Keratinocyte (primary cell): ENCODE results near the gene MRPL41. TPM values are rescaled to one million over a fixed set of nuclear protein-coding genes. Genes with fewer than 3 reads are reported as not detected.
"Not testable (repeated sequence)": the region's sequence is repeated elsewhere in the genome, so short reads cannot be mapped to it uniquely, and the experiment has no call there.

Source experiments
- DNase-seq: peaks from one replicate; pipeline ENCODE4 v3.0.0-alpha.2; 2011; ENCODE audit warnings: low read depth, missing footprints, low spot score
- FAIRE-seq: peaks from 2 replicates; lab custom pipeline; 2011; peaks lifted over from hg19 to GRCh38; lab: Jason Lieb, UNC
- H2AFZ ChIP-seq: 2 replicates; pipeline ENCODE4 v1.6.0; 2012; ENCODE audit warnings: low read length, control low read depth, inconsistent platforms; ENCODE audit not compliant: control insufficient read depth
- H3K27ac ChIP-seq: 2 replicates; pipeline ENCODE4 v1.5.1; 2011; ENCODE audit warnings: low read length; ENCODE audit not compliant: control insufficient read depth, insufficient read depth
- H3K27me3 ChIP-seq: 3 replicates; pipeline ENCODE4 v1.6.0; 2011; ENCODE audit warnings: low read length; ENCODE audit not compliant: control insufficient read depth, insufficient read depth; ENCODE audit errors: extremely low read depth
- H3K36me3 ChIP-seq, 2 experiments: 2 replicates in 1 of 2; 3 replicates in 1 of 2; pipeline ENCODE4 v1.5.1; 2011; ENCODE audit warnings: low read length in 2 of 2, mild to moderate bottlenecking in 1 of 2; ENCODE audit not compliant: control insufficient read depth in 2 of 2, insufficient read depth in 2 of 2; ENCODE audit errors: extremely low read depth in 1 of 2
- H3K4me1 ChIP-seq: 3 replicates; pipeline ENCODE4 v1.5.1; 2011; ENCODE audit warnings: low read length; ENCODE audit not compliant: control insufficient read depth, insufficient read depth; ENCODE audit errors: extremely low read depth
- H3K4me2 ChIP-seq: 3 replicates; pipeline ENCODE4 v1.6.0; 2011; ENCODE audit warnings: low read depth, low read length; ENCODE audit not compliant: control insufficient read depth, insufficient read depth; ENCODE audit errors: extremely low read depth
- H3K4me3 ChIP-seq, 3 experiments: fragments of 200-600 bp in 1 of 3; sonication (generic) in 1 of 3; 2 replicates in 2 of 3; 3 replicates in 1 of 3; pipeline ENCODE4 v1.5.1; 2011 to 2016; ENCODE audit warnings: low read length in 3 of 3, mild to moderate bottlenecking in 3 of 3, control low read depth in 2 of 3, inconsistent platforms in 1 of 3, low read depth in 1 of 3, mixed read lengths in 1 of 3, mixed run types in 1 of 3, moderate library complexity in 1 of 3; ENCODE audit not compliant: control insufficient read depth in 2 of 3, insufficient read depth in 2 of 3; ENCODE audit errors: extremely low read depth in 1 of 3
- H3K79me2 ChIP-seq: 2 replicates; pipeline ENCODE4 v1.6.0; 2012; ENCODE audit warnings: low read length; ENCODE audit not compliant: control insufficient read depth, insufficient read depth
- H3K9ac ChIP-seq: 3 replicates; pipeline ENCODE4 v1.6.0; 2011; ENCODE audit warnings: low read length; ENCODE audit not compliant: control insufficient read depth, insufficient read depth; ENCODE audit errors: extremely low read depth
- H3K9me1 ChIP-seq: 3 replicates; pipeline ENCODE4 v1.6.0; 2011; ENCODE audit warnings: low read length; ENCODE audit not compliant: control insufficient read depth, insufficient read depth; ENCODE audit errors: extremely low read depth
- H3K9me3 ChIP-seq: 2 replicates; pipeline ENCODE4 v1.5.1; 2012; ENCODE audit warnings: low read depth, low read length; ENCODE audit not compliant: control insufficient read depth
- H4K20me1 ChIP-seq: 3 replicates; pipeline ENCODE4 v1.6.0; 2011; ENCODE audit warnings: low read length; ENCODE audit not compliant: control insufficient read depth, insufficient read depth; ENCODE audit errors: extremely low read depth
- CTCF ChIP-seq, 3 experiments: IDR thresholded peaks in 1 of 3; conservative IDR thresholded peaks in 1 of 3; optimal IDR thresholded peaks in 1 of 3; 2 replicates in 2 of 3; 3 replicates in 1 of 3; pipeline versions ENCODE3 to v1.5.1; 2011; ENCODE audit warnings: low read length in 3 of 3, mild to moderate bottlenecking in 3 of 3, moderate library complexity in 2 of 3, control low read depth in 1 of 3, inconsistent platforms in 1 of 3; ENCODE audit not compliant: insufficient read depth in 2 of 3; ENCODE audit errors: extremely low read depth in 1 of 3
- EZH2 ChIP-seq: IDR thresholded peaks from one replicate; pipeline ENCODE4 v1.6.1; 2012; ENCODE audit warnings: inconsistent platforms, mild to moderate bottlenecking, low read length, moderate library complexity
- dilution Hi-C: fragments of 300-500 bp; cut with MboI; formaldehyde crosslinking; loops from one replicate; pipeline ENCODE4 v1.7.0; 2020; ENCODE audit warnings: low sequenced_read_pairs; ENCODE audit not compliant: extremely low pct_ligation_motif_present
- polyA plus RNA-seq, 5 experiments: library from polyadenylated mRNA; depleted of rRNA in 3 of 5; stranded (reverse) in 3 of 5; stranded (forward) in 1 of 5; unstranded in 1 of 5; fragments of >200 nt; gene quantifications; 1 replicate in 1 of 5; 2 replicates in 3 of 5; 3 replicates in 1 of 5; pipeline versions ENCODE4 v1.2.1 to v1.2.3, GENCODE V29; 2011 to 2012; ENCODE audit warnings: missing spikeins in 2 of 5, low read depth in 1 of 5, low replicate concordance in 1 of 5

The MRPL41 gene
- polyA plus RNA-seq, 1 donor (not counting 4 experiments of a cell fraction or from before 2014, with no cell fraction given): 18.1 TPM

GRCh38 chr9:137552022-137552768, 516 bp downstream of the MRPL41 start:
- H3K4me1 ChIP-seq: peaks cover 6% of the 10 kb centered on the region
- no peak for DNase-seq
- no peak for FAIRE-seq
- H2AFZ ChIP-seq: peak overlapping the region; percentile 61
- peaks cover 17 to 18% of the 10 kb centered on the region in 2 experiments for H3K36me3 ChIP-seq
- peaks cover 6% of the 10 kb centered on the region for H3K9me1 ChIP-seq
- peaks cover 13% of the 10 kb centered on the region for H3K79me2 ChIP-seq
- no peaks in the 10 kb centered on the region for H3K9me3 ChIP-seq
- no peaks in the 10 kb centered on the region for H3K27me3 ChIP-seq
- peak overlapping the region; percentile 85 for H3K9ac ChIP-seq
- TF ChIP-seq EZH2: no peak
- dilution Hi-C loops: no loop called here
- peak overlapping the region; percentile 80 to 92 (median 91) for H3K4me3 ChIP-seq
- H3K4me2 ChIP-seq: peak overlapping the region; percentile 92
- peaks cover 2% of the 10 kb centered on the region for H4K20me1 ChIP-seq
- peak overlapping the region; percentile 68 for H3K27ac ChIP-seq

GRCh38 chr9:137553654-137554053, 2.0 kb downstream of the MRPL41 start:
- peaks cover 17 to 23% of the 10 kb centered on the region in 2 experiments for H3K36me3 ChIP-seq
- H3K4me2 ChIP-seq, H3K9me3 ChIP-seq, H3K4me3 ChIP-seq, H3K9ac ChIP-seq, H3K9me1 ChIP-seq, H3K27ac ChIP-seq, DNase-seq, H4K20me1 ChIP-seq, H3K27me3 ChIP-seq, H3K4me1 ChIP-seq, FAIRE-seq, dilution Hi-C loops, H2AFZ ChIP-seq: not testable (repeated sequence)
- H3K79me2 ChIP-seq: peaks cover 13% of the 10 kb centered on the region

GRCh38 chr9:137554349-137554748, 2.7 kb downstream of the MRPL41 start:
- Histone ChIP-seq H3K79me2 (peaks cover 13% of the 10 kb centered on the region), H3K4me1 (peaks cover 6% of the 10 kb centered on the region), H3K27ac (no peak overlapping the region), H3K4me3 (no peak overlapping the region), H2AFZ (no peak overlapping the region), H4K20me1 (peaks cover 2% of the 10 kb centered on the region), H3K27me3 (no peaks in the 10 kb centered on the region), H3K36me3 (peaks cover 17 to 23% of the 10 kb centered on the region in 2 experiments), H3K4me2 (no peak overlapping the region), H3K9ac (no peak overlapping the region), H3K9me1 (peaks cover 6% of the 10 kb centered on the region), H3K9me3 (no peaks in the 10 kb centered on the region)
- FAIRE-seq (no peak), DNase-seq (no peak)
- dilution Hi-C loops: no loop called here
- TF ChIP-seq EZH2 (no peak), CTCF (optimal IDR thresholded peaks at IDR 0.05 in 1 of 3, IDR thresholded peaks at IDR 0.05 in 1 of 3, conservative IDR thresholded peaks at IDR 0.05 in 1 of 3; ENCODE audit: extremely low read depth in 1 of 3, insufficient read depth in 2 of 3, low read length in 3 of 3) (no peak)
